SU-DHL-6 (cell line): Measurements from ENCODE around the gene NFIC.

Source experiments
- CTCF ChIP-seq: fragments of 200-600 bp; sonication (generic); IDR thresholded peaks from one replicate; pipeline ENCODE4 v1.5.1; 2017; ENCODE audit warnings: antibody characterized with exemption, mild to moderate bottlenecking, low read length, moderate library complexity; ENCODE audit not compliant: insufficient read depth, poor library complexity, severe bottlenecking
- EZH2phosphoT487 ChIP-seq: fragments of 200-600 bp; sonication (generic), shearing (Covaris generic); conservative IDR thresholded peaks from 2 replicates; pipeline ENCODE4 v1.6.1; 2018; ENCODE audit warnings: mild to moderate bottlenecking, antibody characterized with exemption, low read length, moderate library complexity, mixed read lengths

GRCh38 chr19:3500429-3501101 is 134.2 kb downstream of the NFIC start, which contains the start of gene DOHH:
- TF ChIP-seq CTCF (no peak), EZH2phosphoT487 (no peak)
